SK-N-MC (cell line): ENCODE measurements around the gene KLHL24.

Experiments used
- DNase-seq: peaks from one replicate; pipeline ENCODE4 v3.0.0-alpha.2; 2011; ENCODE audit warnings: low read depth, low spot score
- H3K27ac ChIP-seq: fragments of 200-600 bp; sonication (generic); 2 replicates; pipeline ENCODE4 v1.5.1; 2016; ENCODE audit warnings: mixed run types
- H3K36me3 ChIP-seq: fragments of 200-600 bp; sonication (generic); 2 replicates; pipeline ENCODE4 v1.6.1; 2017; ENCODE audit warnings: antibody characterized with exemption, low read length, mixed read lengths; ENCODE audit not compliant: insufficient read depth
- H3K4me3 ChIP-seq: fragments of 200-600 bp; sonication (generic); 2 replicates; pipeline ENCODE4 v1.5.1; 2016
- H3K9ac ChIP-seq: fragments of 200-600 bp; sonication (generic); 2 replicates; pipeline ENCODE4 v1.8.0; 2017; ENCODE audit warnings: mixed run types, mixed read lengths; ENCODE audit not compliant: insufficient read length
- H3K9me3 ChIP-seq: fragments of 200-600 bp; sonication (generic); 2 replicates; pipeline ENCODE4 v1.6.1; 2017; ENCODE audit warnings: low read depth, mild to moderate bottlenecking, antibody characterized with exemption, low read length, moderate library complexity, mixed read lengths
- EZH2 ChIP-seq: fragments of 200-600 bp; sonication (generic); IDR thresholded peaks from one replicate; pipeline ENCODE4 v1.6.1; 2017; ENCODE audit warnings: antibody characterized with exemption
- FOXP2 ChIP-seq: optimal IDR thresholded peaks from 2 replicates; pipeline ENCODE3; 2011; ENCODE audit warnings: mild to moderate bottlenecking, moderate library complexity; ENCODE audit not compliant: insufficient read depth; ENCODE audit errors: extremely low read length, control extremely low read depth
- POLR2AphosphoS5 ChIP-seq: IDR thresholded peaks from 2 replicates; pipeline ENCODE4 v1.6.1; 2012; ENCODE audit warnings: mild to moderate bottlenecking, low read depth, low read length, borderline replicate concordance

The KLHL24 gene

DNA sequence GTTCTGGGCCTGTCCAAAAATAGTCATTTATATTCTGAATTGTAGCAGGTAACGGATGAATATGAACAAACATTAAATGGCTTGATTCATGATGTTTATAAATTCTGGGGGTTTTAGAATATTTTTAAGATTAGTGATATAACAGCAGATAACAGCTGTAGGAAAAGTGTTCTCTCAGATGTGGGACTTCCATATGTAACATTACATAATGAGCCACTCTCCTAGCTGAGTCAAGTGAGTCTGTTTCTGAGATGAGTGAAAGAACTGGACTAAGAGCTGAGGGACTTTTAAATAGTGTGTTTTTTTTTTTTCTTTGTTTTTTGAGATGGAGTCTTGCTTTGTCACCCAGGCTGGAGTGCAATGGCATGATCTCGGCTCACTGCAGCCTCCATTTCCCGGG is 76.1 kb downstream of the KLHL24 start:
- H3K4me3 ChIP-seq = no peak overlapping the region
- no peak overlapping the region for H3K9ac ChIP-seq
- no peak for DNase-seq
- no peak for TF ChIP-seq POLR2AphosphoS5
- no peak for TF ChIP-seq FOXP2
- TF ChIP-seq EZH2 = no peak
- peaks cover 16% of the 10 kb centered on the region for H3K36me3 ChIP-seq
- H3K9me3 ChIP-seq = no peaks in the 10 kb centered on the region
- no peak overlapping the region for H3K27ac ChIP-seq

DNA sequence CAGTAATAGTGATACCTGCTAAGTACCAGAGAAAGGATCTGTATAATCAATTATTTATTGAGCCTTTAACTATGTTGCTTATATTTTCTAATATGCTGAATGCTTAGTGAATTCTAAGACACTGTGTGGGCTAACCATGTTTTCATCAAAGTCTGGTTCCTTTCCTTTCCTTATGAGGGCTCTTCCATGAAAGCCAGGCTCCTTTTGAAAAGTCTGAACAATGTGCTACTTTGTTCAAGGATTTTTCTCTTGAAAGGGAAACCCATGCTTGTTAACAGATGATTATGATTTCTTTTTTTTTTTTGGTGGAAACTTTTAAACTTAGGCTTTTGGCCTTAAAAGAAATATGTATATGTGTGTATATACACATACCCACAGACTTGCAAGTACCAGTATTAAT is 79.2 kb downstream of the KLHL24 start:
- H3K4me3 ChIP-seq = no peak overlapping the region
- no peak for TF ChIP-seq FOXP2
- TF ChIP-seq EZH2 = no peak
- TF ChIP-seq POLR2AphosphoS5 = no peak
- H3K36me3 ChIP-seq = peaks cover 45% of the 10 kb centered on the region

DNA sequence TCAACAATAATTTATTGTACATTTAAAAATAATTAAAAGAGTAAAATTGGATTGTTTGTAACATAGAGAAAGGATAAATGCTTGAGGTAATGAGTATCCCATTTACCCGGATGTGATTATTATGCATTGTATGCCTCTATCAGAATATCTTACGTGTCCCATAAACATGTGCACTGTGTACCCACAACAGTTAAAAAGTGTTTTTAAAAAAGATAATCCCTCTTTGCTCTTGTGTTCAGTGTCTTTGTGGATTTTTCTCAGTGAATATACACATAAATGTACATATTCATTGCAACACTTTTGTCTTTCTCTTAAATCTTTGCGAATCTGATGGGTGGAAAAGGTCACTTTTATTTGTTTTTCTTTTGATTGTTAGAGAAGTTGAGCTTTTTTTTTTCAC is 82.6 kb downstream of the KLHL24 start:
- Histone ChIP-seq H3K9me3 (no peaks in the 10 kb centered on the region), H3K9ac (no peak overlapping the region), H3K4me3 (no peak overlapping the region), H3K27ac (no peak overlapping the region), H3K36me3 (peaks cover 61% of the 10 kb centered on the region)
- TF ChIP-seq POLR2AphosphoS5 = no peak
- no peak for TF ChIP-seq FOXP2
- no peak for TF ChIP-seq EZH2
- no peak for DNase-seq

More for the DNA sequence above, 79.2 kb downstream of the KLHL24 start:
- DNase-seq = no peak
- Histone ChIP-seq H3K9ac (no peak overlapping the region), H3K27ac (no peak overlapping the region), H3K9me3 (no peaks in the 10 kb centered on the region)

DNA sequence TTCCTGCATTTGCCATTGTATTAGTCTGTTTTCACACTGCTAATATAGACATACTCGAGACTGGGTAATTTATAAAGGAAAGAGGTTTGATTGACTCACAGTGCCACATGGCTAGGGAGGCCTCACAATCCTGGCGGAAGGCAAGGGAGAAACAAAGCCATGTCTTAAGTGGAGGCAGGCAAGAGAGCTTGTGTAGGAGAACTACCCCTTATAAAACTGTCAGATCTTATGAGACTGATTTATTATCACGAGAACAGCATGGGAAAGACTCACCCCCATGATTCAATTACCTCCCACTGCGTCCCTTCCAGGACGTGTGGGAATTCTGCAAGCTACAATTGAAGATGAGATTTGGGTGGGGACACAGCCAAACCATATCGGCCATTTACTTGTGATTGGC is 90.0 kb downstream of the KLHL24 start:
- DNase-seq = no peak
- TF ChIP-seq POLR2AphosphoS5 (no peak), EZH2 (no peak), FOXP2 (no peak)
- H3K36me3 ChIP-seq = peaks cover 86% of the 10 kb centered on the region

DNA sequence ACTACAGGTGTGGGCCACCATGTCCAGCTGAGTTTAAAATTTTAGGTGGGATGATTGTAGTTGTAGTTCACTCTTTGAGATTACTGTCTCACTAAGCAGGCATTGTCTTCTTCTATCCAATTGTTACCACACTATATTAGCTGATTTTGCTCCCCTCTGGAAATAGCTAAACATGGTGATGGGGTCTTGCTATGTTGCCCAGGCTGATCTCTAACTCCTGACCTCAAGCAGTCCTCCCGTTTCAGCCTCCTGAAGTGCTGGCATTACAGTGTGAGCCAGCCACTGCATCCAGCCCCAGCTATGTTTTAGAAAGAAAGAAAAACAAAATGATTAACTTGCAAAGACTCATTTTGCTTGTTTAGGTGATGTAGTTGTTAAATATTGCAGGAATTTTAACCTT is 92.8 kb downstream of the KLHL24 start:
- Histone ChIP-seq H3K36me3 (peaks cover 87% of the 10 kb centered on the region), H3K9me3 (no peaks in the 10 kb centered on the region), H3K9ac (no peak overlapping the region), H3K4me3 (no peak overlapping the region), H3K27ac (no peak overlapping the region)
- TF ChIP-seq POLR2AphosphoS5 = no peak
- TF ChIP-seq FOXP2 = no peak
- TF ChIP-seq EZH2 = no peak
- DNase-seq = no peak

More for the DNA sequence above, 90.0 kb downstream of the KLHL24 start:
- no peak overlapping the region for H3K9ac ChIP-seq
- H3K4me3 ChIP-seq = no peak overlapping the region
- H3K27ac ChIP-seq = no peak overlapping the region
- no peaks in the 10 kb centered on the region for H3K9me3 ChIP-seq

DNA sequence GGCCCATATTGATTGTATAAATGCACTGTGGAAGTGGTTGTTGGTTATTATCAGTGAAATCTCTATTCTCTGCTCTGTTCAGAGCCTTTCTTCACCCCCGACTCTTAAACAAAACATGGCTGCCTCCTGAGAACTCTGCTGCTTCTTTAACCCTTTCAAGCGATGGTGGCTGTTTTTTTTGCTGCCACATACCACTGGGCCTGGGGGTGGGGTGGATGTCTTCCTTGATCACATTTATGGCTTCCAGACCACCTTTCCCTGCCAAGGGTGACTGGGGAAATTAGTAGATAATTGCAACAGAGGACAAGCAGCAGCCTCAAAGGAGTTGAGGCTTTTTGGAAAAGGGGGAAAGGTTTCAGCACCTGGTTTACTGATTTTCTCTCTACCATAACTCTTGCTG is 94.9 kb downstream of the KLHL24 start:
- Histone ChIP-seq H3K9me3 (no peaks in the 10 kb centered on the region), H3K9ac (no peak overlapping the region), H3K27ac (no peak overlapping the region), H3K4me3 (no peak overlapping the region), H3K36me3 (peaks cover 89% of the 10 kb centered on the region)
- no peak for DNase-seq
- TF ChIP-seq POLR2AphosphoS5 = no peak
- TF ChIP-seq FOXP2 = no peak
- TF ChIP-seq EZH2 = no peak

DNA sequence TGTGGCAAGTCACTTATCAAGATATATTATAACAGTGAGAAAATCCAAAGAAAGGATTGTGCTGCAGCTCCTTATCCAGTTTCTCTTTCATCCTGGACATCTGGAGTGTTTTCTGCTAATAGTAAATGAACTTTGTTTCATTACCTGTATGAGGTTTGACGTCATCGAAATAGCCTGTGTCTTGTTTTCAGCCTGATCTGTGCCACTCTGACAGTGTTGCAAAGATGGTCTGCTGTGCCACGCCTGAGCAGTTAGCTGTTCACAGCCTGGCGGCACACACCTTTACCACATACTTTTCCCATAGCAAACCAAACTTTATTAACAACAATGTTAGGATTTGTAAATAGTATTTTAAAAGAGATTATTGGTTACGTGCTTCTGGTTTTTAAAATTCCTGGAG is 96.2 kb downstream of the KLHL24 start:
- Histone ChIP-seq H3K36me3 (peaks cover 89% of the 10 kb centered on the region), H3K9me3 (no peaks in the 10 kb centered on the region), H3K9ac (no peak overlapping the region), H3K4me3 (no peak overlapping the region), H3K27ac (no peak overlapping the region)
- DNase-seq = no peak
- TF ChIP-seq FOXP2 (no peak), EZH2 (no peak), POLR2AphosphoS5 (no peak)

DNA sequence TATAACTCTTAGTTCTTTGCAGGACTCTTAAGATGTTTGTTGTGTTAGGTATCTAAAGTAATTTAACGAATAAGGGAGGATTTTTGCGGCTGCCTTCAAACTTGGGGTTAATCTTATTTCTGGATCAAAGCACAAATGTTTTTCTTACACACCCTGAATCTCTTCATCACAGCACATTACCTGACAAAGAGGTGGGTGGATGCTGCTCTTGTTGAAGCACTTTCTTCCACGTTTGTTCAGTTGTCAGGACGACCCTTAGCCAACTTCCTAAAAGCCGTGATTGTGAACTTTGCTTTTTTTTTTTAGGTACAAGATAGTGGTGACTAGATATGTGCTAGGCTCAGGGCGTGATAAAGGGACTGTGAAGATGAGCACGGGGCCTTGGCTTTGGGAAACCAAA is 98.1 kb downstream of the KLHL24 start:
- Histone ChIP-seq H3K4me3 (no peak overlapping the region), H3K27ac (no peak overlapping the region), H3K9ac (no peak overlapping the region), H3K36me3 (peaks cover 87% of the 10 kb centered on the region), H3K9me3 (no peaks in the 10 kb centered on the region)
- DNase-seq = no peak
- TF ChIP-seq POLR2AphosphoS5 (no peak), FOXP2 (no peak), EZH2 (no peak)
